Measurements from ENCODE around the gene SPTSSB.

The SPTSSB gene

GRCh38 chr3:161336661-161337060 is 34.7 kb downstream of the SPTSSB start:
- H3K27me3 Mint-ChIP-seq: peaks cover 32% of the 10 kb centered on the region
- H3K4me1 Mint-ChIP-seq (ENCODE audit: low read depth): no peaks in the 10 kb centered on the region

GRCh38 chr3:161333696-161334095 is 37.6 kb downstream of the SPTSSB start:
- Mint-ChIP-seq H3K4me1 (ENCODE audit: low read depth) (no peaks in the 10 kb centered on the region), H3K27ac (no peak overlapping the region), H3K9me3 (no peaks in the 10 kb centered on the region), H3K36me3 (ENCODE audit: low read depth) (no peaks in the 10 kb centered on the region), H3K4me3 (no peak overlapping the region), H3K27me3 (peaks cover 36% of the 10 kb centered on the region)

More at GRCh38 chr3:161336661-161337060, 34.7 kb downstream of the SPTSSB start:
- Mint-ChIP-seq H3K4me3 (no peak overlapping the region), H3K27ac (no peak overlapping the region), H3K9me3 (no peaks in the 10 kb centered on the region), H3K36me3 (ENCODE audit: low read depth) (no peaks in the 10 kb centered on the region)

GRCh38 chr3:161332792-161333191 is 38.5 kb downstream of the SPTSSB start:
- Mint-ChIP-seq H3K4me1 (ENCODE audit: low read depth) (no peaks in the 10 kb centered on the region), H3K27ac (no peak overlapping the region), H3K27me3 (peaks cover 34% of the 10 kb centered on the region), H3K4me3 (no peak overlapping the region), H3K36me3 (ENCODE audit: low read depth) (no peaks in the 10 kb centered on the region), H3K9me3 (no peaks in the 10 kb centered on the region)

- H3K27ac Mint-ChIP-seq: no peak overlapping the region
- peaks cover 3% of the 10 kb centered on the region for H3K9me3 Mint-ChIP-seq
- H3K4me3 Mint-ChIP-seq: no peak overlapping the region
- H3K27me3 Mint-ChIP-seq: peaks cover 14% of the 10 kb centered on the region
- H3K36me3 Mint-ChIP-seq (ENCODE audit: low read depth): no peaks in the 10 kb centered on the region
- no peaks in the 10 kb centered on the region for H3K4me1 Mint-ChIP-seq (ENCODE audit: low read depth)
These were observed 46.3 kb downstream of the SPTSSB start for GRCh38 chr3:161325059-161325458.

- H3K4me1 Mint-ChIP-seq (ENCODE audit: low read depth): no peaks in the 10 kb centered on the region
- H3K9me3 Mint-ChIP-seq: peaks cover 6% of the 10 kb centered on the region
- no peak overlapping the region for H3K4me3 Mint-ChIP-seq
- H3K27me3 Mint-ChIP-seq: peaks cover 10% of the 10 kb centered on the region
- H3K36me3 Mint-ChIP-seq (ENCODE audit: low read depth): no peaks in the 10 kb centered on the region
- no peak overlapping the region for H3K27ac Mint-ChIP-seq
These were observed 47.2 kb downstream of the SPTSSB start for GRCh38 chr3:161323926-161324621.

- H3K9me3 Mint-ChIP-seq: peaks cover 6% of the 10 kb centered on the region
- no peaks in the 10 kb centered on the region for H3K36me3 Mint-ChIP-seq (ENCODE audit: low read depth)
- H3K4me3 Mint-ChIP-seq: no peak overlapping the region
- H3K27me3 Mint-ChIP-seq: peaks cover 16% of the 10 kb centered on the region
- H3K27ac Mint-ChIP-seq: no peak overlapping the region
- H3K4me1 Mint-ChIP-seq (ENCODE audit: low read depth): no peaks in the 10 kb centered on the region
These were observed 48.3 kb downstream of the SPTSSB start for GRCh38 chr3:161322781-161323568.

- no peaks in the 10 kb centered on the region for H3K36me3 Mint-ChIP-seq (ENCODE audit: low read depth)
- H3K4me3 Mint-ChIP-seq: no peak overlapping the region
- H3K27me3 Mint-ChIP-seq: peaks cover 28% of the 10 kb centered on the region
- no peak overlapping the region for H3K27ac Mint-ChIP-seq
- peaks cover 6% of the 10 kb centered on the region for H3K9me3 Mint-ChIP-seq
- H3K4me1 Mint-ChIP-seq (ENCODE audit: low read depth): peaks cover 4% of the 10 kb centered on the region
These were observed 50.5 kb downstream of the SPTSSB start for GRCh38 chr3:161320837-161321236.

- H3K4me1 Mint-ChIP-seq (ENCODE audit: low read depth): peaks cover 14% of the 10 kb centered on the region
- H3K36me3 Mint-ChIP-seq (ENCODE audit: low read depth): no peaks in the 10 kb centered on the region
- no peak overlapping the region for H3K4me3 Mint-ChIP-seq
- peaks cover 6% of the 10 kb centered on the region for H3K9me3 Mint-ChIP-seq
- H3K27ac Mint-ChIP-seq: no peak overlapping the region
- peaks cover 34% of the 10 kb centered on the region for H3K27me3 Mint-ChIP-seq
These were observed 51.5 kb downstream of the SPTSSB start for GRCh38 chr3:161319867-161320266.

- Mint-ChIP-seq H3K4me3 (no peak overlapping the region), H3K4me1 (ENCODE audit: low read depth) (peaks cover 37% of the 10 kb centered on the region), H3K27ac (no peak overlapping the region), H3K27me3 (peaks cover 41% of the 10 kb centered on the region), H3K36me3 (ENCODE audit: low read depth) (no peaks in the 10 kb centered on the region), H3K9me3 (peaks cover 6% of the 10 kb centered on the region)
These were observed 54.2 kb downstream of the SPTSSB start for GRCh38 chr3:161317077-161317476.

- peaks cover 46% of the 10 kb centered on the region for H3K4me1 Mint-ChIP-seq (ENCODE audit: low read depth)
- peaks cover 37% of the 10 kb centered on the region for H3K27me3 Mint-ChIP-seq
- H3K27ac Mint-ChIP-seq: no peak overlapping the region
These were observed 55.2 kb downstream of the SPTSSB start for GRCh38 chr3:161316006-161316689.

GRCh38 chr3:161314836-161315395 is 56.4 kb downstream of the SPTSSB start:
- Mint-ChIP-seq H3K4me1 (ENCODE audit: low read depth) (peaks cover 59% of the 10 kb centered on the region), H3K9me3 (peaks cover 2% of the 10 kb centered on the region), H3K36me3 (ENCODE audit: low read depth) (no peaks in the 10 kb centered on the region), H3K27ac (no peak overlapping the region), H3K27me3 (peaks cover 34% of the 10 kb centered on the region), H3K4me3 (no peak overlapping the region)

More at GRCh38 chr3:161316006-161316689, 55.2 kb downstream of the SPTSSB start:
- Mint-ChIP-seq H3K4me3 (no peak overlapping the region), H3K9me3 (peaks cover 6% of the 10 kb centered on the region), H3K36me3 (ENCODE audit: low read depth) (no peaks in the 10 kb centered on the region)

GRCh38 chr3:161310649-161311423 is 60.5 kb downstream of the SPTSSB start:
- Mint-ChIP-seq H3K9me3 (peaks cover 9% of the 10 kb centered on the region), H3K27ac (peak overlapping the region; percentile 90), H3K4me1 (ENCODE audit: low read depth) (peaks cover 67% of the 10 kb centered on the region), H3K36me3 (ENCODE audit: low read depth) (peaks cover 4% of the 10 kb centered on the region), H3K4me3 (peak overlapping the region; percentile 47), H3K27me3 (peaks cover 21% of the 10 kb centered on the region)

GRCh38 chr3:161305095-161305991 is 66.0 kb downstream of the SPTSSB start:
- H3K9me3 Mint-ChIP-seq: peaks cover 13% of the 10 kb centered on the region
- peaks cover 17% of the 10 kb centered on the region for H3K27me3 Mint-ChIP-seq
- peaks cover 8% of the 10 kb centered on the region for H3K36me3 Mint-ChIP-seq (ENCODE audit: low read depth)
- no peak overlapping the region for H3K4me3 Mint-ChIP-seq
- H3K4me1 Mint-ChIP-seq (ENCODE audit: low read depth): peaks cover 30% of the 10 kb centered on the region
- no peak overlapping the region for H3K27ac Mint-ChIP-seq

Data from stimulated activated naive CD8-positive, alpha-beta T cell treated with anti-CD3 and anti-CD28 coated beads, Interleukin-15, Interleukin-2, amounts not matched to agents 100 ng/mL and 50 ng/mL, for 24 hours (primary cell).